CD4-positive, alpha-beta T cell treated with Interleukin-1 beta for 1 hour (primary cell): Measurements from ENCODE around the gene RUNDC1.

ENCODE experiments used
- DNase-seq, 2 donors: peaks; one replicate each; pipeline ENCODE4 v3.0.0-alpha.2; 2020 to 2022

RUNDC1 gene

GRCh38 chr17:43020030-43020621 lies 39.8 kb downstream of the RUNDC1 start:
- DNase-seq: no peak

- peak; percentile 38 to 51 for DNase-seq
Observed at GRCh38 chr17:43020789-43021740, 40.7 kb downstream of the RUNDC1 start.

GRCh38 chr17:43021741-43022512 lies 41.6 kb downstream of the RUNDC1 start, which contains the start of gene VAT1:
Gene VAT1, minus strand, starts transcription at chr17:43022385. Its CDS starts 63 bp downstream, at chr17:43022322.
- DNase-seq: peak; percentile 60 to 61

- peak; percentile 86 to 89 for DNase-seq
Observed at GRCh38 chr17:43024407-43025289, 44.3 kb downstream of the RUNDC1 start, which contains the start of gene RND2. Gene RND2, plus strand, starts transcription at chr17:43025231. Its CDS starts 117 bp downstream, at chr17:43025348.

GRCh38 chr17:43025290-43025657 lies 44.9 kb downstream of the RUNDC1 start:
- DNase-seq: no peak

GRCh38 chr17:43025766-43026537 lies 45.6 kb downstream of the RUNDC1 start:
- DNase-seq: no peak

GRCh38 chr17:43026595-43026994 lies 46.2 kb downstream of the RUNDC1 start:
- no peak for DNase-seq

GRCh38 chr17:43027091-43028032 lies 47.0 kb downstream of the RUNDC1 start:
- no peak for DNase-seq

- DNase-seq: no peak
Observed at GRCh38 chr17:43028221-43028861, 48.0 kb downstream of the RUNDC1 start.

- no peak for DNase-seq
Observed at GRCh38 chr17:43030137-43030767, 49.9 kb downstream of the RUNDC1 start.

- DNase-seq: no peak
Observed at GRCh38 chr17:43031666-43032065, 51.3 kb downstream of the RUNDC1 start.

GRCh38 chr17:43033948-43034881 lies 53.9 kb downstream of the RUNDC1 start:
- no peak for DNase-seq

- no peak for DNase-seq
Observed at GRCh38 chr17:43034894-43035293, 54.5 kb downstream of the RUNDC1 start.

- DNase-seq: no peak
Observed at GRCh38 chr17:43039646-43040045, 59.3 kb downstream of the RUNDC1 start.

- no peak for DNase-seq
Observed at GRCh38 chr17:43040655-43041054, 60.3 kb downstream of the RUNDC1 start.

- no peak for DNase-seq
Observed at GRCh38 chr17:43042025-43042628, 61.8 kb downstream of the RUNDC1 start.
